ENCODE results near the gene GPR183.

The GPR183 gene

GRCh38 chr13:99339230-99339721 lies 32.1 kb upstream of the GPR183 start:
- no peak for DNase-seq

- DNase-seq: no peak
Observed at GRCh38 chr13:99335603-99336002, 28.4 kb upstream of the GPR183 start.

- no peak for DNase-seq
Observed at GRCh38 chr13:99335087-99335486, 27.9 kb upstream of the GPR183 start.

GRCh38 chr13:99334221-99334620 lies 27.0 kb upstream of the GPR183 start:
- DNase-seq: no peak

GRCh38 chr13:99332456-99332855 lies 25.3 kb upstream of the GPR183 start:
- DNase-seq: no peak

- DNase-seq: no peak
Observed at GRCh38 chr13:99331881-99332293, 24.7 kb upstream of the GPR183 start.

- DNase-seq: no peak
Observed at GRCh38 chr13:99330942-99331341, 23.7 kb upstream of the GPR183 start.

GRCh38 chr13:99329477-99329876 lies 22.3 kb upstream of the GPR183 start:
- DNase-seq: no peak

GRCh38 chr13:99327761-99328160 lies 20.6 kb upstream of the GPR183 start:
- no peak for DNase-seq

GRCh38 chr13:99327126-99327525 lies 19.9 kb upstream of the GPR183 start:
- DNase-seq: no peak

- no peak for DNase-seq
Observed at GRCh38 chr13:99326012-99326411, 18.8 kb upstream of the GPR183 start.

- DNase-seq: no peak
Observed at GRCh38 chr13:99323488-99323887, 16.3 kb upstream of the GPR183 start.

- DNase-seq: peak; percentile 60
Observed at GRCh38 chr13:99322297-99323103, 15.3 kb upstream of the GPR183 start.

GRCh38 chr13:99321709-99322108 lies 14.5 kb upstream of the GPR183 start:
- DNase-seq: no peak

GRCh38 chr13:99320693-99321481 lies 13.7 kb upstream of the GPR183 start:
- no peak for DNase-seq

GRCh38 chr13:99316657-99317256 lies 9.6 kb upstream of the GPR183 start:
- DNase-seq: no peak

- no peak for DNase-seq
Observed at GRCh38 chr13:99316224-99316623, 9.0 kb upstream of the GPR183 start.

GRCh38 chr13:99315186-99315585 lies 8.0 kb upstream of the GPR183 start:
- peak; percentile 30 for DNase-seq

GRCh38 chr13:99314640-99315176 lies 7.5 kb upstream of the GPR183 start:
- peak; percentile 83 for DNase-seq

- DNase-seq: no peak
Observed at GRCh38 chr13:99313941-99314340, 6.7 kb upstream of the GPR183 start.

- no peak for DNase-seq
Observed at GRCh38 chr13:99313501-99313900, 6.3 kb upstream of the GPR183 start.

- peak; percentile 60 for DNase-seq
Observed at GRCh38 chr13:99312493-99312883, 5.3 kb upstream of the GPR183 start.

- no peak for DNase-seq
Observed at GRCh38 chr13:99311748-99312492, 4.7 kb upstream of the GPR183 start.
